H1 (cell line): Measurements from ENCODE around the gene HOXD4. TPM values are rescaled to one million over a fixed set of nuclear protein-coding genes. Genes with fewer than 3 reads are reported as not detected.

Source experiments
- BRCA1 ChIP-seq: IDR thresholded peaks from 2 replicates; pipeline ENCODE4 v1.6.1; 2012; ENCODE audit warnings: low read depth, low read length, improper control_type of control experiment
- CBX8 ChIP-seq: fragments of 300-800, 300-1000 bp; sonication (generic); IDR thresholded peaks from 2 replicates; pipeline ENCODE4 v1.7.1; 2016; ENCODE audit warnings: low read depth, low read length, borderline replicate concordance
- polyA plus RNA-seq, 7 experiments: library from polyadenylated mRNA; depleted of rRNA in 3 of 7; stranded (reverse) in 5 of 7; unstranded in 2 of 7; fragments of >200 nt in 5 of 7; fragments of 200-250 nt in 2 of 7; gene quantifications; 1 replicate in 5 of 7; 2 replicates in 1 of 7; 4 replicates in 1 of 7; pipeline versions ENCODE4 v1.2.1 to v1.2.3, GENCODE V29; 2011 to 2013; ENCODE audit warnings: missing spikeins in 2 of 7, mixed read lengths in 2 of 7
- total RNA-seq: library from RNA; stranded (reverse); fragmentation: NEBNext Ultra II Directional; extraction: Animal tissue kit (Norgen Biotek cat#: 25700); gene quantifications from 2 replicates; pipeline ENCODE4 v1.2.1, GENCODE V29; 2021

The HOXD4 gene
- total and polyA plus RNA-seq, 2 of the 8 experiments (the other 6 are each of a cell fraction or from before 2014, with no cell fraction given), result not detected

GRCh38 chr2:176130147-176130956 is 21.0 kb upstream of the HOXD4 start (continued):
- TF ChIP-seq BRCA1 (no peak), CBX8 (no peak)
